OCI-LY1 (cell line): ENCODE results near the gene NAV2.

Experiments
- H2AFZ ChIP-seq: fragments of 200-600 bp; sonication (generic), shearing (Covaris generic); 2 replicates; pipeline ENCODE4 v1.6.0; 2014; ENCODE audit warnings: antibody characterized with exemption, mild to moderate bottlenecking, low read length
- H3F3A ChIP-seq: fragments of 200-600 bp; sonication (generic), shearing (Covaris generic); 2 replicates; pipeline ENCODE4 v1.6.0; 2014; ENCODE audit warnings: mild to moderate bottlenecking, antibody characterized with exemption, low read length, moderate library complexity; ENCODE audit not compliant: insufficient read depth
- H3K27ac ChIP-seq: fragments of 200-600 bp; sonication (generic); 2 replicates; pipeline ENCODE4 v1.5.1; 2014; ENCODE audit warnings: low read length, mixed run types, mild to moderate bottlenecking, low read depth; ENCODE audit not compliant: poor library complexity, severe bottlenecking
- H3K27me3 ChIP-seq: fragments of 200-600 bp; sonication (generic); 2 replicates; pipeline ENCODE4 v1.6.0; 2014; ENCODE audit warnings: antibody characterized with exemption, mild to moderate bottlenecking, low read length, moderate library complexity; ENCODE audit not compliant: insufficient read depth
- H3K36me3 ChIP-seq: fragments of 200-600 bp; sonication (generic); 2 replicates; pipeline ENCODE4 v1.6.1; 2014; ENCODE audit warnings: mild to moderate bottlenecking, antibody characterized with exemption, low read length, moderate library complexity, mixed read lengths; ENCODE audit not compliant: insufficient read depth
- H3K4me1 ChIP-seq: fragments of 200-600 bp; sonication (generic); 2 replicates; pipeline ENCODE4 v1.5.1; 2014; ENCODE audit warnings: mild to moderate bottlenecking, low read length, moderate library complexity; ENCODE audit not compliant: insufficient read depth, severe bottlenecking
- H3K4me2 ChIP-seq: fragments of 200-600 bp; sonication (generic), shearing (Covaris generic); 2 replicates; pipeline ENCODE4 v1.6.1; 2014; ENCODE audit warnings: low read length
- H3K4me3 ChIP-seq: fragments of 200-600 bp; sonication (generic); 2 replicates; pipeline ENCODE4 v1.5.1; 2014; ENCODE audit warnings: low read length, low read depth, mild to moderate bottlenecking, mixed read lengths; ENCODE audit not compliant: poor library complexity, severe bottlenecking
- H3K79me2 ChIP-seq: fragments of 200-600 bp; shearing (Covaris generic); 2 replicates; pipeline ENCODE4 v1.6.1; 2016; ENCODE audit warnings: mixed run types, low read length, mixed read lengths; ENCODE audit not compliant: insufficient read depth
- H3K9ac ChIP-seq: fragments of 200-600 bp; sonication (generic), shearing (Covaris generic); 2 replicates; pipeline ENCODE4 v1.6.1; 2014; ENCODE audit warnings: mild to moderate bottlenecking, low read length, mixed read lengths
- H3K9me2 ChIP-seq: fragments of 200-600 bp; sonication (generic), shearing (Covaris generic); 2 replicates; pipeline ENCODE4 v1.6.1; 2014; ENCODE audit warnings: low read depth, mild to moderate bottlenecking, low read length, mixed read lengths
- H3K9me3 ChIP-seq: fragments of 200-600 bp; shearing (Covaris generic); 2 replicates; pipeline ENCODE4 v1.6.1; 2014; ENCODE audit warnings: low read length, mixed read lengths
- H4K20me1 ChIP-seq: fragments of 200-600 bp; sonication (generic), shearing (Covaris generic); 2 replicates; pipeline ENCODE4 v1.6.0; 2016; ENCODE audit warnings: mild to moderate bottlenecking, low read length; ENCODE audit not compliant: insufficient read depth
- EZH2 ChIP-seq: fragments of 200-600 bp; sonication (generic), shearing (Covaris generic); IDR thresholded peaks from 2 replicates; pipeline ENCODE4 v1.8.0; 2017; ENCODE audit warnings: borderline replicate concordance, mixed run types, mild to moderate bottlenecking, antibody characterized with exemption, low read length, moderate library complexity, mixed read lengths
- TF ChIP-seq, protein P1 (sequence below): fragments of 200-600 bp; sonication (generic), shearing (Covaris generic); IDR thresholded peaks from 2 replicates; pipeline ENCODE4 v1.5.1; 2017; ENCODE audit warnings: mild to moderate bottlenecking, antibody characterized with exemption, low read length, moderate library complexity, mixed read lengths

Gene NAV2

DNA sequence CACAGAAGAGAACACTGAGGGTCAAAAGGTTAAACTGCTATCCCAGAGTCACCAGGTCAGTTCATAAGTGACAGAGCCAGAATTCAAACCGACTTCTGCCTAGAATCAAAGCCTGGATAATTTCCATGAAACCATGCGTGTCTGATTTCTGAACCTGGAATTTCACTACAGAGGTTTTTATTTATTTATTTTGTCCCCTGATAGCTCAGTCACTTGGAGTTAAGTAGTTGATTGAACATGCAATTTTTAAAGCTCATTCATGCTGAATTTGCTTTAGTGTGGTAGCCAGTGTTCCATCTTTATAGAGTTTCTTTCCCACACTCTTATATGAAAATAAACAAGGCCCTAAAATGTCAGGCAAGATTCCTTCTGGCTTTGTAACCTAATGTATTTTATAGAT is 93.2 kb downstream of the NAV2 start:
- no peaks in the 10 kb centered on the region for H3K79me2 ChIP-seq
- no peaks in the 10 kb centered on the region for H4K20me1 ChIP-seq

DNA sequence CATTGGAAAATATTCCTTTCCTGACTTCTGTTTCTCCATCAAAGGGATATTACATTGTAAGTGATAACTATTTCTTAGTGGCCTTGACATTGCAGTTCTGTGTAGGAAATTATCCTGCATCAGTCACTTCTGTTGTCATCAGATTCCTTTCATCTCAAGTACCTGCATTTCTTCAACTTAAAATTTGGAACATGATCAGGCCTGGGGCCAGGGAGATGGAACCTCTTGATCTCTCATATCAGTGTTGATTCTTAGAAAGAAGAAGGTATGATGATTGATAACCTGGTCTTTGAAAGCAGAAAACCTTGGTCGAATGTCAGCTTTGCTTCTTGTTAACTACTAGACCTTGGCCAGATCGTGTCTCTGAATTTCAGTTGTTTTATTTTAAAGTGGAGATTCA is 93.6 kb downstream of the NAV2 start:
- Histone ChIP-seq H3K4me3 (no peak overlapping the region), H3K9me2 (no peaks in the 10 kb centered on the region)

More for the DNA sequence above, 93.2 kb downstream of the NAV2 start:
- H3K4me1 ChIP-seq, result no peaks in the 10 kb centered on the region
- no peaks in the 10 kb centered on the region for H3K36me3 ChIP-seq
- H3K9ac ChIP-seq, result no peak overlapping the region
- H3F3A ChIP-seq, result no peaks in the 10 kb centered on the region
- no peak for TF ChIP-seq EZH2
- TF ChIP-seq, protein P1, sequence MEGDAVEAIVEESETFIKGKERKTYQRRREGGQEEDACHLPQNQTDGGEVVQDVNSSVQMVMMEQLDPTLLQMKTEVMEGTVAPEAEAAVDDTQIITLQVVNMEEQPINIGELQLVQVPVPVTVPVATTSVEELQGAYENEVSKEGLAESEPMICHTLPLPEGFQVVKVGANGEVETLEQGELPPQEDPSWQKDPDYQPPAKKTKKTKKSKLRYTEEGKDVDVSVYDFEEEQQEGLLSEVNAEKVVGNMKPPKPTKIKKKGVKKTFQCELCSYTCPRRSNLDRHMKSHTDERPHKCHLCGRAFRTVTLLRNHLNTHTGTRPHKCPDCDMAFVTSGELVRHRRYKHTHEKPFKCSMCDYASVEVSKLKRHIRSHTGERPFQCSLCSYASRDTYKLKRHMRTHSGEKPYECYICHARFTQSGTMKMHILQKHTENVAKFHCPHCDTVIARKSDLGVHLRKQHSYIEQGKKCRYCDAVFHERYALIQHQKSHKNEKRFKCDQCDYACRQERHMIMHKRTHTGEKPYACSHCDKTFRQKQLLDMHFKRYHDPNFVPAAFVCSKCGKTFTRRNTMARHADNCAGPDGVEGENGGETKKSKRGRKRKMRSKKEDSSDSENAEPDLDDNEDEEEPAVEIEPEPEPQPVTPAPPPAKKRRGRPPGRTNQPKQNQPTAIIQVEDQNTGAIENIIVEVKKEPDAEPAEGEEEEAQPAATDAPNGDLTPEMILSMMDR, result no peak
- H3K4me3 ChIP-seq, result no peak overlapping the region
- no peak overlapping the region for H3K4me2 ChIP-seq
- H3K9me3 ChIP-seq, result no peaks in the 10 kb centered on the region
- H3K27me3 ChIP-seq, result no peaks in the 10 kb centered on the region
- H3K9me2 ChIP-seq, result no peaks in the 10 kb centered on the region
- no peak overlapping the region for H3K27ac ChIP-seq
- H2AFZ ChIP-seq, result no peak overlapping the region

DNA sequence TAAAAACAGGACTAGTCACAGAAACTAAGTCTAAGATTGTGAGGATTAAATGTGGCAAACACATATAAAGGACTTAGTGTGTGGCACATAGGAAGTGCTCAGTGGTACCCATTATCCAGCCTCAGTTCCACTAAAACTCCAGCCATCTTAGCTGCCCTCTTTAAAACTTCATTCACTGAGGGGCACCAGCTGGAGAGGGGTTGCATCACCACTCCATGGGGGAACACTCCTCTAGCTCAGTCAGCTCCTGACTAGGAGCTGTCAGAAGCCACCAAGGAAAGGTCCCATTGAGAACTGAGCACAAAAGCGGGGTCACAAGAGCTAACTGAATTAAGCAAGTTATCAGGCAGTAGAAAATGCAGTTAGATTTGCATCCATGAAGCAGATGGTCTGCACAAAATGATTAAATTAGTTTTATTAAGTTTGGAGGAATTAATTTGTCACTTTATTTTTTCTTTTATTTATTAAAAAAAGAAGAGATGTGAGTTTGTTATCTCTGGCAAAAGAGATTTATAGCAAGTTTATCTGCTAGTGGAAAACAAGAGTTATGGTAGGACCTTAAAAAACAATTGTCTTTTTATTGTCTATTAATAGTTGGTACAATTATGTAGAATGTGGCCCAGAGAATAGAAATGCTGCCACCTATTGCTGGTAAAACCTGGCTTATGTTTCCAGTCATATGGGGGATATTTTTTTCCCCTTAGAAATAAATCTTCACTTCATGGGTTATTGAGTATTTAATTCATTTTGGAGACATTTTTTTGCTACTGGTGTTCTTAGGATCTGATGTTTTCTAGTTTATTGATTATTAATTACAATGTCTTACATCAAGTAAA is 95.7 kb downstream of the NAV2 start:
- H3K27me3 ChIP-seq, result no peaks in the 10 kb centered on the region
- H3K36me3 ChIP-seq, result no peaks in the 10 kb centered on the region
- H2AFZ ChIP-seq, result no peak overlapping the region
- H3K9me3 ChIP-seq, result no peaks in the 10 kb centered on the region
- TF ChIP-seq, protein P1, result peak; percentile 24; the same call in 1 of the 2 replicates
- TF ChIP-seq EZH2, result no peak
- no peaks in the 10 kb centered on the region for H3K9me2 ChIP-seq
- no peak overlapping the region for H3K4me2 ChIP-seq
- no peak overlapping the region for H3K4me3 ChIP-seq
- H3F3A ChIP-seq, result no peaks in the 10 kb centered on the region
- H3K27ac ChIP-seq, result no peak overlapping the region
- no peak overlapping the region for H3K9ac ChIP-seq
- no peaks in the 10 kb centered on the region for H3K4me1 ChIP-seq
- no peaks in the 10 kb centered on the region for H4K20me1 ChIP-seq
- no peaks in the 10 kb centered on the region for H3K79me2 ChIP-seq

More for the DNA sequence above, 93.6 kb downstream of the NAV2 start:
- no peak overlapping the region for H3K4me2 ChIP-seq
- no peaks in the 10 kb centered on the region for H3K27me3 ChIP-seq
- no peaks in the 10 kb centered on the region for H3K79me2 ChIP-seq
- TF ChIP-seq, protein P1, result no peak
- no peak for TF ChIP-seq EZH2
- H3K27ac ChIP-seq, result no peak overlapping the region
- H2AFZ ChIP-seq, result no peak overlapping the region
- no peak overlapping the region for H3K9ac ChIP-seq
- H3K9me3 ChIP-seq, result no peaks in the 10 kb centered on the region
- no peaks in the 10 kb centered on the region for H3F3A ChIP-seq
- H4K20me1 ChIP-seq, result no peaks in the 10 kb centered on the region
- no peaks in the 10 kb centered on the region for H3K36me3 ChIP-seq
- no peaks in the 10 kb centered on the region for H3K4me1 ChIP-seq
